GM23248 (cell line): Measurements from ENCODE around the gene PAIP2. TPM values are rescaled to one million over a fixed set of nuclear protein-coding genes. Genes with fewer than 3 reads are reported as not detected.
"Not testable (repeated sequence)": the region's sequence is repeated elsewhere in the genome, so short reads cannot be mapped to it uniquely, and the experiment has no call there.

Experiments used
- DNase-seq: peaks from one replicate; pipeline ENCODE4 v3.0.0-alpha.2; 2015
- H2AFZ ChIP-seq: fragments of 200-600 bp; sonication (generic); 2 replicates; pipeline ENCODE4 v1.6.1; 2016; ENCODE audit warnings: antibody characterized with exemption
- H3F3A ChIP-seq: fragments of 200-600 bp; sonication (generic); 2 replicates; pipeline ENCODE4 v1.6.1; 2016; ENCODE audit warnings: mild to moderate bottlenecking, antibody characterized with exemption, mixed run types; ENCODE audit not compliant: insufficient read depth
- H3K27ac ChIP-seq: fragments of 200-600 bp; sonication (generic); 2 replicates; pipeline ENCODE4 v1.5.1; 2016; ENCODE audit warnings: mild to moderate bottlenecking
- H3K27me3 ChIP-seq: fragments of 200-600 bp; sonication (generic); replicated peaks from 2 replicates; pipeline ENCODE4 v1.6.1; 2016; ENCODE audit warnings: mild to moderate bottlenecking; ENCODE audit not compliant: insufficient read depth
- H3K36me3 ChIP-seq: fragments of 200-600 bp; sonication (generic); 2 replicates; pipeline ENCODE4 v1.6.1; 2016; ENCODE audit warnings: low read depth, mild to moderate bottlenecking
- H3K4me1 ChIP-seq: fragments of 200-600 bp; sonication (generic); 2 replicates; pipeline ENCODE4 v1.6.1; 2016; ENCODE audit warnings: mild to moderate bottlenecking; ENCODE audit not compliant: insufficient read depth
- H3K4me2 ChIP-seq: fragments of 200-600 bp; sonication (generic); one replicate; pipeline ENCODE4 v1.6.1; 2016; ENCODE audit warnings: mild to moderate bottlenecking; ENCODE audit not compliant: unreplicated experiment
- H3K4me3 ChIP-seq: fragments of 200-600 bp; sonication (generic); 2 replicates; pipeline ENCODE4 v1.5.1; 2016; ENCODE audit warnings: mild to moderate bottlenecking
- H3K79me2 ChIP-seq: fragments of 200-600 bp; sonication (generic); 2 replicates; pipeline ENCODE4 v1.6.1; 2016; ENCODE audit warnings: mild to moderate bottlenecking; ENCODE audit not compliant: insufficient read depth
- H3K9ac ChIP-seq: fragments of 200-600 bp; sonication (generic); 2 replicates; pipeline ENCODE4 v1.6.1; 2016; ENCODE audit warnings: mild to moderate bottlenecking
- H3K9me2 ChIP-seq: fragments of 200-600 bp; sonication (generic); 2 replicates; pipeline ENCODE4 v1.6.1; 2016; ENCODE audit warnings: mixed run types, mild to moderate bottlenecking, moderate library complexity; ENCODE audit not compliant: insufficient read depth
- H3K9me3 ChIP-seq: fragments of 200-600 bp; sonication (generic); one replicate; pipeline ENCODE4 v1.6.1; 2017; ENCODE audit warnings: low read depth
- H4K20me1 ChIP-seq: fragments of 200-600 bp; sonication (generic); 2 replicates; pipeline ENCODE4 v1.6.0; 2016; ENCODE audit not compliant: insufficient read depth
- EZH2 ChIP-seq: fragments of 200-600 bp; sonication (generic); IDR thresholded peaks from 2 replicates; pipeline ENCODE4 v1.6.1; 2018; ENCODE audit warnings: antibody characterized with exemption, mild to moderate bottlenecking; ENCODE audit not compliant: insufficient read depth, poor library complexity, severe bottlenecking
- EZH2phosphoT487 ChIP-seq: fragments of 200-600 bp; sonication (generic); IDR thresholded peaks from 2 replicates; pipeline ENCODE4 v1.6.1; 2018; ENCODE audit warnings: antibody characterized with exemption, moderate library complexity, mild to moderate bottlenecking, low read depth; ENCODE audit not compliant: insufficient read depth
- WGBS, 2 experiments: methylation state at CpG; one replicate each; pipeline ENCODE4 v1.1.6; 2015 to 2017; ENCODE audit warnings: low lambda C conversion rate in 2 of 2, low coverage in 1 of 2; ENCODE audit errors: missing lambda C conversion rate in 2 of 2; 5-methylcytosine and 5-hydroxymethylcytosine counted together
- in situ Hi-C: fragments of 300-500 bp; cut with MboI; formaldehyde crosslinking; loops from 2 replicates; pipeline ENCODE4 v1.15.0; 2020
- polyA plus RNA-seq: library from polyadenylated mRNA; unstranded; fragments of >200 nt; fragmentation: Nextera tagmentation; extraction: Ambion mirVana; gene quantifications from 2 replicates; pipeline ENCODE4 v1.2.1, GENCODE V29; 2016
- total RNA-seq: library from RNA; depleted of rRNA; stranded (reverse); fragments of >200 nt; shearing (Covaris generic); gene quantifications from 2 replicates; pipeline ENCODE4 v1.2.3, GENCODE V29; 2014

PAIP2 gene
- total and polyA plus RNA-seq, 2 experiments from 2014 or later: 62.8 to 112 TPM

- H3K9ac ChIP-seq: 0 out of 2 replicates have a peak overlapping the region, but pooled peaks have one; percentile 3
- no peaks in the 10 kb centered on the region for H3K9me3 ChIP-seq
- no peaks in the 10 kb centered on the region for H3K9me2 ChIP-seq
- no peak overlapping the region for H3K27ac ChIP-seq
- H3K4me3 ChIP-seq: no peak overlapping the region
- in situ Hi-C loops: no loop called here
- peaks cover 19% of the 10 kb centered on the region; the same call in 1 of the 2 replicates for H3F3A ChIP-seq
- peaks cover 82% of the 10 kb centered on the region for H4K20me1 ChIP-seq
- no peaks in the 10 kb centered on the region for H3K36me3 ChIP-seq
- no peak for DNase-seq
- H3K79me2 ChIP-seq: peaks cover 100% of the 10 kb centered on the region
- TF ChIP-seq EZH2: no peak
- TF ChIP-seq EZH2phosphoT487: no peak
- H2AFZ ChIP-seq: no peak overlapping the region
- no peaks in the 10 kb centered on the region for H3K27me3 ChIP-seq
- H3K4me2 ChIP-seq: no peak overlapping the region
- H3K4me1 ChIP-seq: peaks cover 50% of the 10 kb centered on the region
- 82% methylated on average over 3 of the region's 3 CpGs for WGBS, 2 experiments
These were observed 37.0 kb upstream of the PAIP2 start for GRCh38 chr5:139304391-139305324.

GRCh38 chr5:139306197-139306596 is 35.5 kb upstream of the PAIP2 start:
- no peak overlapping the region for H3K4me3 ChIP-seq
- no peaks in the 10 kb centered on the region for H3K9me3 ChIP-seq
- no peaks in the 10 kb centered on the region for H3K36me3 ChIP-seq
- peaks cover 30% of the 10 kb centered on the region; the same call in 1 of the 2 replicates for H3F3A ChIP-seq
- H3K9me2 ChIP-seq: no peaks in the 10 kb centered on the region
- H3K79me2 ChIP-seq: peaks cover 100% of the 10 kb centered on the region
- 92 to 96% methylated on average over 1 of the region's 1 CpG for WGBS, 2 experiments
- no peak for TF ChIP-seq EZH2phosphoT487
- no peak for TF ChIP-seq EZH2
- no peak overlapping the region for H3K27ac ChIP-seq
- DNase-seq: no peak
- no peak overlapping the region for H3K9ac ChIP-seq
- no peak overlapping the region for H2AFZ ChIP-seq
- H3K27me3 ChIP-seq: no peaks in the 10 kb centered on the region
- H3K4me1 ChIP-seq: peaks cover 57% of the 10 kb centered on the region
- no peak overlapping the region for H3K4me2 ChIP-seq
- H4K20me1 ChIP-seq: peaks cover 83% of the 10 kb centered on the region
- in situ Hi-C loops: no loop called here

GRCh38 chr5:139306628-139307379 is 34.9 kb upstream of the PAIP2 start:
- Histone ChIP-seq H3K27ac (no peak overlapping the region), H2AFZ (no peak overlapping the region), H3K36me3 (no peaks in the 10 kb centered on the region), H3K9ac (no peak overlapping the region), H3K9me3 (no peaks in the 10 kb centered on the region), H3K9me2 (no peaks in the 10 kb centered on the region), H3K4me2 (no peak overlapping the region), H3K79me2 (peaks cover 100% of the 10 kb centered on the region), H3K27me3 (no peaks in the 10 kb centered on the region), H3K4me3 (no peak overlapping the region), H3F3A (peaks cover 34% of the 10 kb centered on the region; the same call in 1 of the 2 replicates), H3K4me1 (peaks cover 60% of the 10 kb centered on the region), H4K20me1 (peaks cover 79% of the 10 kb centered on the region)
- no peak for DNase-seq
- no peak for TF ChIP-seq EZH2
- TF ChIP-seq EZH2phosphoT487: no peak
- in situ Hi-C loops: no loop called here
- 66 to 71% methylated on average over 3 of the region's 3 CpGs for WGBS, 2 experiments

- Histone ChIP-seq H3K9me3 (no peaks in the 10 kb centered on the region), H3K36me3 (no peaks in the 10 kb centered on the region)
These were observed 32.9 kb upstream of the PAIP2 start for GRCh38 chr5:139308797-139309196.

GRCh38 chr5:139310715-139311186 is 30.9 kb upstream of the PAIP2 start:
- 0 out of 2 replicates have a peak overlapping the region, but pooled peaks have one; percentile 1 for H3K27ac ChIP-seq
- peaks cover 32% of the 10 kb centered on the region; the same call in 1 of the 2 replicates for H3F3A ChIP-seq
- H2AFZ ChIP-seq, in situ Hi-C loops, H3K9me3 ChIP-seq, H3K27me3 ChIP-seq, H3K36me3 ChIP-seq, H3K9ac ChIP-seq, H3K9me2 ChIP-seq, H3K4me2 ChIP-seq, H3K4me3 ChIP-seq: not testable (repeated sequence)
- WGBS, 2 experiments: 90 to 92% methylated on average over 9 of the region's 9 CpGs
- H4K20me1 ChIP-seq: peaks cover 69% of the 10 kb centered on the region
- peak; percentile 28 for DNase-seq
- H3K4me1 ChIP-seq: peaks cover 37% of the 10 kb centered on the region
- peaks cover 100% of the 10 kb centered on the region for H3K79me2 ChIP-seq

More at GRCh38 chr5:139308797-139309196, 32.9 kb upstream of the PAIP2 start:
- no peak for DNase-seq
- Histone ChIP-seq H3K4me2 (no peak overlapping the region), H2AFZ (no peak overlapping the region), H3F3A (peaks cover 37% of the 10 kb centered on the region; the same call in 1 of the 2 replicates), H3K27me3 (no peaks in the 10 kb centered on the region), H4K20me1 (peaks cover 78% of the 10 kb centered on the region), H3K9ac (no peak overlapping the region), H3K27ac (no peak overlapping the region), H3K4me3 (no peak overlapping the region), H3K79me2 (peaks cover 100% of the 10 kb centered on the region), H3K9me2 (no peaks in the 10 kb centered on the region), H3K4me1 (peaks cover 51% of the 10 kb centered on the region)
- no peak for TF ChIP-seq EZH2
- in situ Hi-C loops: no loop called here
